Duodenal mucosa (tissue), 2 donors: ENCODE data around the gene NOL4L.

ENCODE experiments used
- H3K27ac ChIP-seq: one replicate; pipeline ENCODE4 v1.7.0; 2013; ENCODE audit warnings: low read depth, low read length
- H3K27me3 ChIP-seq, 2 donors: one replicate each; pipeline ENCODE4 v1.7.0; 2013; ENCODE audit warnings: low read length in 2 of 2, control low read depth in 1 of 2; ENCODE audit not compliant: insufficient read depth in 2 of 2, control insufficient read depth in 1 of 2
- H3K36me3 ChIP-seq, 2 donors: one replicate each; pipeline ENCODE4 v1.7.0; 2013; ENCODE audit warnings: low read length in 2 of 2, control low read depth in 1 of 2; ENCODE audit not compliant: insufficient read depth in 2 of 2, control insufficient read depth in 1 of 2
- H3K4me1 ChIP-seq, 2 donors: one replicate each; pipeline ENCODE4 v1.7.0; 2013; ENCODE audit warnings: low read length in 2 of 2, control low read depth in 1 of 2; ENCODE audit not compliant: insufficient read depth in 2 of 2, control insufficient read depth in 1 of 2
- H3K4me3 ChIP-seq, 2 donors: one replicate each; pipeline ENCODE4 v1.7.0; 2013; ENCODE audit warnings: low read length in 2 of 2, low read depth in 1 of 2
- H3K9ac ChIP-seq, 2 donors: one replicate each; pipeline ENCODE4 v1.7.0; 2013; ENCODE audit warnings: low read length in 2 of 2, low read depth in 1 of 2
- H3K9me3 ChIP-seq, 2 donors: one replicate each; pipeline ENCODE4 v1.7.0; 2013; ENCODE audit warnings: low read length in 2 of 2, control low read depth in 1 of 2; ENCODE audit not compliant: control insufficient read depth in 1 of 2

The NOL4L gene

DNA sequence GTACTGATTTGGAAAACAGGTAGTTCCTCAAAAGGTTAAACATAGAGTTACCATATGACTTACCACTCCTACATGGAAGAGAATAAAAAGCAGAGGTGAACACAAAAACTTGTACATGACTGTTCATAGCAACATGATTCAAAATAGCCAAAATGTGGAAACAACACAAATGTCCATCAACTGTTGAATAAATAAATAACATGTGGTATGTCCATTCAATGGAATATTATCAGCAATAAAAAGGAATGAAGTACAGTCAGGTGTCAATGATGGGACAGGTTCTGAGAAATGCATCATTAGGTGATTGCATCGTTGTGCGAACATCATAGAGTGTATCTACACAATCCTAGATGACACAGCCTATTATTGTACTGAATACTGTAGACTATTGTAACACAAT lies 35.3 kb downstream of the NOL4L start:
- Histone ChIP-seq H3K9ac (no peak overlapping the region), H3K4me1 (no peaks in the 10 kb centered on the region), H3K27ac (no peak overlapping the region), H3K9me3 (no peaks in the 10 kb centered on the region), H3K27me3 (no peaks in the 10 kb centered on the region), H3K4me3 (no peak overlapping the region), H3K36me3 (no peaks in the 10 kb centered on the region)

DNA sequence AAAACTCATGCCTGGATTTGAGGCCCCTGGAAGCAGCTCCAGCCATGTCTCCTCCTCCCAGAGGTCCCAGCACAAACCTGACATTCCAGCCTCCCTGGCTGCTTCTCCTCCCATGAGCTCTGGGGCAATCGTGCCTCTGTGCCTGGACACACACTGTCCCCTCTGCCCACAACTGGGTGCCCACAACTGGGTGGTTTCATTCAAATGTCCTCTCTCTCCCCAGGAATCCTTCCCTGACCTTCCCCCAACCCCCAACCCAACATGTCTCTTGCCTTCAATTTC lies 37.4 kb downstream of the NOL4L start:
- no peaks in the 10 kb centered on the region for H3K9me3 ChIP-seq
- no peaks in the 10 kb centered on the region for H3K4me1 ChIP-seq
- no peak overlapping the region for H3K27ac ChIP-seq
- no peaks in the 10 kb centered on the region for H3K27me3 ChIP-seq
- H3K4me3 ChIP-seq, result no peak overlapping the region
- H3K9ac ChIP-seq, result no peak overlapping the region
- H3K36me3 ChIP-seq, result no peaks in the 10 kb centered on the region

DNA sequence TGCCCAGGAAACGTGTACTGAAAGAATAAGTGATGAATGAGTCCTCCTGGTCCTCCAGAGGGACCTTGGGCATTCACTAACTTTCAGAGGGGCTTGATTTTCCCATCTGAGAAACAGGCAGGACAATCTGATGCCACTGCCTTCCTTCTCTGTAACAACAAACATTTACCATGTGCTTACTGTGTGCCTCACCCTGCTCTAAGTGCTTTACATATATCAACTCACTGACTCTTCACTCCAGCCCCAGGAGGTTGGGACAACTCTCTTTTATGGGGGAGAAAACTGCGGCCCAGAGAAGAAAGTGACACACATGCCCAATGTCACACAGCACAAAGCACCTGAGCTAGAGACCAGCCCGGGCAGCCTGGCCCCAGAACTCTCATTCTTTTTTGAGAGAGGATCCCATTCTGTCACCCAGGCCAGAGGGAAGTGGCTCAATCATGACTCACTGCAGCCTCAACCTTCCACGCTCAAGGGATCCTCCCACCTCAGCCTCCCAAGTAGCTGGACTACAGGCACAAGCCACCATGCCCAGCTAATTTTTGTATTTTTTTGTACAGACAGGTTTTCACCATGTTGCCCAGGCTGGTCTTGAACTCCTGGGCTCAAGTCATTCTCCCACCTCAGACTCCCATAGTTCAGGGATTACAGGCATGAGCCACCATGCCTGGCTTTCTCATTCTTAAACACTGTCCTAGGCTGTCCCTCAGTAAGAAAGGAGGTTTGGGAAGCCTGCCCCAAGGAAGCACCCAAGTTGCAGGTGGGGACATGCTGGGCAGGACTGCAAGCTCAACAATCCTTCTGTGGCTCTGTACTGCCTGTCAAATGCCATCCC lies 38.0 kb downstream of the NOL4L start:
- no peak overlapping the region for H3K9ac ChIP-seq
- H3K27ac ChIP-seq, result no peak overlapping the region
- H3K4me3 ChIP-seq, result no peak overlapping the region
- H3K4me1 ChIP-seq, result no peaks in the 10 kb centered on the region
- no peaks in the 10 kb centered on the region for H3K9me3 ChIP-seq
- H3K27me3 ChIP-seq, result no peaks in the 10 kb centered on the region
- H3K36me3 ChIP-seq, result no peaks in the 10 kb centered on the region

DNA sequence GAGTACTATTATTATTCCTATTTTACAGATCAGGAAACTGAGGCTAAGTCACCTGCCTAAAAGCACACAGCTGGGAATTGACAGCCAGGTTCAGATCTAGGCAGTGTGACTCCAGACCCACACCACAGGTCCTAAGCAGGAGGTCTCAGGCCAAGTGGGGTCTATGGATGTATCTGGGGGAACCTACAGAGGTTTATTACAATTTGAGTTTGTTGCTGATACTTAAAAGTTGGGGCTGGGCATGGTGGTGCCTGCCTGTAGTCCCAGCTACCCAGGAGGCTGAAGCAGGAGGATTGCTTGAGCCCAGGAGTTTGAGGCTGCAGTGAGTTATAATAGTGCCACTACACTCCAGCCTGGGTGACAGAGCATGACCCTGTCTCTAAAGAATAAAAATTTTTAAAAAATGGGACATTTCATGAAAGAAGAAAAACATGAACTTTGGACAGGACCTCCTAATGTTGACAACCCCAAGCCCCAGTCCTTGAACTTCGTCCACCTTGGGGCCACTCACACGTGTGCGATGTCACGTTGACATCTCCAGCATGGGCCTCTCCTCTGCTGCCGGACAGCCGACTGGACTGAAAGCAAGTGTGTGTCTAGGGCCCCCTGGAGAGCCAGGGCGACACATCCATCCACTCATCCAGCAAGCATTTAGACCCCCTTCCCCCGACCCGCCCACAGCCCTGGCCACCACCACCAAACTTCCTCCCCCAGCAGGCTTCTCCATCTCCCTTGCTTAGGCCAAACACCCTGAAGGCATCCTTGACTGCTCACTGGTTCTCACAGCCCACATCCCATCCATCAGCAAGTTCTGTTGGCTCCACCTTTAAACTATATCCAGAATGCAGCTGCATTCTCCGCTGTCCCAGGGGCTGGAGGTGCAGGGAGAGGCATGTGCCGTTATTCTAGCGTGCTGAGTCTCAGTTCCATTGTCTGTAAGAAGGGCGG lies 40.0 kb downstream of the NOL4L start:
- no peak overlapping the region for H3K27ac ChIP-seq
- H3K4me3 ChIP-seq, result no peak overlapping the region
- no peaks in the 10 kb centered on the region for H3K36me3 ChIP-seq
- H3K27me3 ChIP-seq, result no peaks in the 10 kb centered on the region
- H3K9ac ChIP-seq, result no peak overlapping the region
- H3K9me3 ChIP-seq, result no peaks in the 10 kb centered on the region
- peaks cover 3 to 6% of the 10 kb centered on the region in 2 donors for H3K4me1 ChIP-seq

DNA sequence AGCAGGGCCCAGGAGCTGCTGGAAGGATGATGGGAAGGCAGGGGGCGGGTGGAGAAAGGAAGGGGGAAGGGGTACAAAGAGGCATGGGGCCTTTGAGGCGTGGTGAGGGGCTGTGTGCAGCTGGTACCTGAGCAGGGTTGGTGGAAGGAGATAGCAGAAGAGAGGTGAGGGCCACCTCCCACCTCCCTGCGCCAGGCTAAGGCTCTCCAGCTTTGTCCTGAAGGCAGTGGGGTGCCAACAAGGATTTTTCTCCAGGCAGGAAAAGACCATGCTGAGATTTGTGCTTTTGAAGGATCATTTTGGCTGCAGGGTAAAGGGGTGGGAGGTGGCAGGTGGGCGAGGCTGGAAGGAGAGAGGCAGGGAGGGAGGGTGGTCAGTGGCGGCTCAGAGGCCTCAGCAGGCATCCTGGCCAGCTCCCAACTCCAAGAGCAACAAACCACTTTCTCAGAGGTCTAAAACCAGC lies 40.8 kb downstream of the NOL4L start:
- H3K4me1 ChIP-seq, result peaks cover 12 to 13% of the 10 kb centered on the region in 2 donors
- no peaks in the 10 kb centered on the region for H3K27me3 ChIP-seq
- no peaks in the 10 kb centered on the region for H3K36me3 ChIP-seq
- no peak overlapping the region for H3K9ac ChIP-seq
- no peaks in the 10 kb centered on the region for H3K9me3 ChIP-seq
- no peak overlapping the region for H3K4me3 ChIP-seq
- H3K27ac ChIP-seq, result no peak overlapping the region

DNA sequence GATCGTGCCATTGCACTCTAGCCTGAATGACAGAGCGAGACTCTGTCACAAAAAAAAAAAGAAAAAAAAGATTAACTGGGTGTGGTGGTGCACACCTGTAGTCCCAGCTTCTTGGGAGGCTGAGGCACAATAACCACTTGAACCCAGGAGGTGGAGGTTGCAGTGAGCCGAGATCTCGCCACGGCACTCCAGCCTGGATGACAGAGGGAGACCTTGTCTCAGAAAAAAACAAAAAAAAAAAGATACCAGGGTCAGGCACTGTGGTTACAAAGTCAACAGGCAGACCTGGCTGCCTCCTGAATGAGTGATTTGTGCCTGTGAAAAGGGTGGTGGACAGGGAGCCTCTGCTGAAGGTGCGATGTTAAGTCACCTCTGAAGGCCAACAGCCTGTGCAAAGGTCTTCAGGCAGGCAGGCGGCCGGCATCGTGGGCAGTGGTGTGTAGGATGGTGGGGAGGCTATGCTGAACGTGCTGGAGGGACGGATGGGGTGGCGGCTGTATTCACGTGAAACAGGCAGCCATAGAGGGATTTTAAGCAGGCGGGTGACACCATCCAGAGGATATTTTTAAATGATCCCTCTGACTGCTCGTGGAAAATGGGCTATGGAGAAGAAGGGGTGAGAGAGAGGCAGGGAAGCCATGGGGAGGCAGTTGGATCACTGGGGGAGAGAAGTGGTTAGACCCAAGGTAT lies 41.4 kb downstream of the NOL4L start:
- no peak overlapping the region for H3K9ac ChIP-seq
- H3K9me3 ChIP-seq, result no peaks in the 10 kb centered on the region
- no peaks in the 10 kb centered on the region for H3K36me3 ChIP-seq
- H3K4me1 ChIP-seq, result peaks cover 18 to 19% of the 10 kb centered on the region in 2 donors
- H3K4me3 ChIP-seq, result no peak overlapping the region
- no peaks in the 10 kb centered on the region for H3K27me3 ChIP-seq
- H3K27ac ChIP-seq, result no peak overlapping the region

DNA sequence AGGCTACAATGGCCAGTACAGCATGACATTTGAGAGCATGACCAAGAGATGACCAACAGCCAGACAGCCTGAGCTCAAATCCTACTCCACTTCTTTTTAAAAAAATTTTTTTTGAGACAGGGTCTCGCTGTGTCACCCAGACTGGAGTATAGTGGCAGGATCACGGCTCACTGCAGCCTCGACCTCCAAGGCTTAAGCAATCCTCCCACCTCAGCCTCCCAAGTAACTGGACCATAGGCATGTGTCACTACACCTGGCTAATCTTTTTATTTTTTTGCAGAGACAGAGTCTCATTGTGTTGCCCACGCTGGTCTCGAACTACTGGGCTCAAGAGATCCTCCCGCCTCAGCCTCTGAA lies 42.9 kb downstream of the NOL4L start:
- Histone ChIP-seq H3K9ac (no peak overlapping the region), H3K36me3 (no peaks in the 10 kb centered on the region), H3K27me3 (no peaks in the 10 kb centered on the region), H3K4me1 (peaks cover 26 to 33% of the 10 kb centered on the region in 2 donors), H3K9me3 (no peaks in the 10 kb centered on the region), H3K4me3 (no peak overlapping the region), H3K27ac (no peak overlapping the region)

DNA sequence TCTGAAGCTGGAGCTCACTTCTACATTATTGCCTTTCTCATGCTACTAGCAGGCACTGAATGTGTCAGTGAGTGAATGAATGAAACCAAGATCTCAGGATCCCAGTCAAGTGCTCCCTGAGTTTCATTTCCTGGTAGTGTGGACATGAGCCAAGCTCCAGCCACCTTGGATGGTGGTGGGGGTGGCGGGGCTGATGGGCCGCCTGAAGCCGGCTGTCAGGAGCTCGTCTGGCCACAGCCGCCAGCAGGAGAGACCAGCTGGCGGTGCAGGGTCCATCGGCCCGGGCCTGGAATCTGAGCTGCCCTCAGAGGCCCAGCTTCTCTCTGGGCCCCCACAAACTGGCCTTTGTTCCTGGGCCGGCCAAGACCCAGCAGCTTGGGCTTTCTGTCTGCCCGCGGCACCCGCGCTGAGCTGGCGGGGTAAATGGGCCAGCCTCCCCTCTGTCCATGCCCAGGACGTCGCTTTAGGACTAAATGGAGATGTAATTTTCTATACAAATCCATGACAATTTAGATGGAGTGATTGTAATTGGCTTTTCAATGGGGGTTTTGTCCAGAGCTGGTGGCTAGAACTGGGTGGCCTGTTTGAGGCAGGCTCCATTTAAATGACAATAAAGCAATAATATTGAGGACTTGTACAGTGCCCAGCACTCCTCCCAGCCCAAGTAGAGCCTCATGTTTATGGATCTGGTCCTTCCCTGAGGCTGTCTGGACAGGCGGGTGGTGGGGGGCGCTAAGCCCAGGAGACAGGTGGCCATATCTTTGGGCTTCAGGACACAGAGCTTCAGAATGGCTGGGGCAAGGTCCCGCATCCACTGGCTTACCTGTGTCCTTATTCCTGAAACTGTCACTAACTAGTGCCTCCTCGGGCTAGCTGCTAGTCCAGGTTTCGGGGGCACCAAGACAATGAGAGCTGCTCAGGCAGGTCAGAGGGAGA lies 43.5 kb downstream of the NOL4L start:
- Histone ChIP-seq H3K27me3 (no peaks in the 10 kb centered on the region), H3K4me1 (peaks cover 29 to 36% of the 10 kb centered on the region in 2 donors), H3K36me3 (no peaks in the 10 kb centered on the region), H3K9me3 (no peaks in the 10 kb centered on the region), H3K4me3 (no peak overlapping the region), H3K27ac (no peak overlapping the region), H3K9ac (no peak overlapping the region)

DNA sequence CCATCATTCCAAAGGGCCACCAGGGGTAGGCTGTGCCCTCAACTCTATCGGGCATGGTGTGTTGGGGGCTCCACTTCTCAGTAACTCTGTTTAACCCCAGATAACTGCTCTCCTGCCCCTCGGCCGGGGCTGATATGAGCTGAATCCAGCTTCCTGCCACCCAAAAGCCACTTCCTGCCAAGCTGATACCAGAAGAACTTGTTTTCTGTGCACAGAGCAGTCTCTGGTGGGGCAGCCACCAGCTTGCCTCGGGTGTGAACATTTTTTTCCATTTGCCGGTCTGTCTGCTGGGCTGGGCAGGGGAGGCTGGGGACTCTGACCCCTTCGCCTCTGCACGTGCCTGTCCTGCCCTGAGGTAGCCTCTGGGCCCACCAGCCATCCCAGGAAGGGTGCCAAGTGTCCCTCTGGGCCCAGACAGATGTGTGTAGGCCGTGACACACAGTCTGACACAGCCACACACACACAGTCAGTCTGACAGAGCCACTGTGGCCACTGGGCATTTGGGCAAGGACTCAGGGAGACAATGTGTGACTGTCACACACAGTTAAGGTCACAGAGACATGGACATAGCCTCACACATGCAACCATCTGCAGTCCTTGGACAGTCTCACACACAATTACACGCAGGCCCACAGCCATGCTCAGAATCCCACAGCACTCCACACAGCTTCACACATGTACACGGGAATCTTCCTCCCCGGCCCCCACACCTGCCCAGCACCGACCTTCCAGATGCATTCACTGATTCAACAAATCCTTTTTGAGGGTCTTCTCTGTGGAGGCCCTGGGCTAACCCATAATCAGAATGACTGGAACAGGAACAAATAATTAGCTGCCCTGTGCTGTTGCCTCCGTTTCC lies 45.1 kb downstream of the NOL4L start:
- Histone ChIP-seq H3K27me3 (no peaks in the 10 kb centered on the region), H3K9ac (peak overlapping the region; percentile 29 to 60), H3K9me3 (no peaks in the 10 kb centered on the region), H3K4me3 (peak overlapping the region in 1 of 2 donors; percentile 11), H3K4me1 (peaks cover 38 to 43% of the 10 kb centered on the region in 2 donors), H3K27ac (peak overlapping the region; percentile 30), H3K36me3 (no peaks in the 10 kb centered on the region)
